HepG2 (cell line): ENCODE data around the gene ZNF771. TPM values are rescaled to one million over a fixed set of nuclear protein-coding genes. Genes with fewer than 3 reads are reported as not detected.
A peak's percentile ranks its signal among the peaks of the same experiment; 100 is the strongest.

ENCODE experiments used
- FOXM1 ChIP-seq: sonication (generic); formaldehyde crosslinking; IDR thresholded peaks from 2 replicates; pipeline ENCODE4 v1.5.0; 2020; ENCODE audit warnings: missing genetic modification reagents
- HIVEP1 ChIP-seq: sonication (generic); formaldehyde crosslinking; IDR thresholded peaks from 2 replicates; pipeline ENCODE4 v1.4.0; 2020; ENCODE audit warnings: mild to moderate bottlenecking, missing genetic modification reagents
- POLR2AphosphoS5 ChIP-seq: IDR thresholded peaks from 2 replicates; pipeline ENCODE4 v1.6.1; 2012; ENCODE audit warnings: low read depth, low read length
- RBFOX2 ChIP-seq: fragments of 200-400 bp; formaldehyde crosslinking; IDR thresholded peaks from 2 replicates; pipeline ENCODE4 v1.6.1; 2017; ENCODE audit warnings: low read depth, mild to moderate bottlenecking, low read length
- SP4 ChIP-seq: sonication (generic); formaldehyde crosslinking; IDR thresholded peaks from 2 replicates; pipeline ENCODE4 v1.8.1; 2023; ENCODE audit warnings: mild to moderate bottlenecking, missing genetic modification reagents
- SRSF4 ChIP-seq: fragments of 200-400 bp; formaldehyde crosslinking; IDR thresholded peaks from one replicate; pipeline ENCODE4 v1.6.1; 2018; ENCODE audit warnings: mild to moderate bottlenecking, low read depth, low read length, moderate library complexity; ENCODE audit not compliant: poor library complexity, severe bottlenecking
- SRSF9 ChIP-seq: fragments of 200-400 bp; formaldehyde crosslinking; IDR thresholded peaks from 2 replicates; pipeline ENCODE4 v1.6.1; 2018; ENCODE audit warnings: borderline replicate concordance, mild to moderate bottlenecking, low read depth, low read length; ENCODE audit not compliant: insufficient read depth, poor library complexity, severe bottlenecking
- TCF7L2 ChIP-seq: IDR thresholded peaks from 2 replicates; pipeline ENCODE4 v1.6.1; 2011; ENCODE audit warnings: mild to moderate bottlenecking, low read depth, low read length, moderate library complexity
- XRCC5 ChIP-seq: fragments of 200-400 bp; formaldehyde crosslinking; optimal IDR thresholded peaks from 2 replicates; pipeline ENCODE3; 2017; ENCODE audit warnings: mild to moderate bottlenecking, low read length
- ZFP62 ChIP-seq: sonication (generic); formaldehyde crosslinking; IDR thresholded peaks from 2 replicates; pipeline ENCODE4 v1.4.0; 2020; ENCODE audit warnings: missing genetic modification reagents
- ZIK1 ChIP-seq: sonication (generic); formaldehyde crosslinking; IDR thresholded peaks from 2 replicates; pipeline ENCODE4 v1.5.0; 2020; ENCODE audit warnings: mild to moderate bottlenecking, low read depth, missing genetic modification reagents, borderline replicate concordance
- ZNF446 ChIP-seq: sonication (generic); formaldehyde crosslinking; IDR thresholded peaks from 2 replicates; pipeline ENCODE4 v1.5.0; 2020; ENCODE audit warnings: mild to moderate bottlenecking, missing genetic modification reagents
- ZNF616 ChIP-seq: sonication (generic); formaldehyde crosslinking; IDR thresholded peaks from 2 replicates; pipeline ENCODE4 v1.5.0; 2020; ENCODE audit warnings: low read depth, mild to moderate bottlenecking, missing genetic modification reagents
- ZNF644 ChIP-seq: IDR thresholded peaks from 2 replicates; pipeline ENCODE4 v1.6.1; 2016; ENCODE audit warnings: low read depth
- ZNF713 ChIP-seq: sonication (generic); formaldehyde crosslinking; IDR thresholded peaks from 2 replicates; pipeline ENCODE4 v1.4.0; 2020; ENCODE audit warnings: mild to moderate bottlenecking, missing genetic modification reagents
- polyA plus RNA-seq, 8 experiments: library from polyadenylated mRNA; depleted of rRNA in 3 of 8; stranded (reverse) in 7 of 8; unstranded in 1 of 8; fragments of >200 nt; fragmentation: Illumina TruSeq in 4 of 8; extraction: Trizol in 4 of 8; gene quantifications; 2 replicates each; pipeline versions ENCODE4 v1.2.1 to v1.2.3, GENCODE V29; 2011 to 2016; ENCODE audit warnings: low read depth in 4 of 8, missing spikeins in 1 of 8, mixed read lengths in 1 of 8; ENCODE audit not compliant: insufficient read depth in 1 of 8
- total RNA-seq, 5 experiments: library from RNA; depleted of rRNA; stranded (reverse); fragments of >200 nt; fragmentation: Illumina TruSeq; extraction: Trizol; gene quantifications; 2 replicates each; pipeline ENCODE4 v1.2.3, GENCODE V29; 2016; ENCODE audit warnings: low read depth in 1 of 5
- TF ChIP-seq, protein P1 (sequence below): sonication (generic); formaldehyde crosslinking; IDR thresholded peaks from 2 replicates; pipeline ENCODE4 v1.4.0; 2020; ENCODE audit warnings: mild to moderate bottlenecking, missing genetic modification reagents
- TF ChIP-seq, protein P2 (sequence below): sonication (generic); formaldehyde crosslinking; IDR thresholded peaks from 2 replicates; pipeline ENCODE4 v1.5.0; 2020; ENCODE audit warnings: mild to moderate bottlenecking, low read depth, missing genetic modification reagents, borderline replicate concordance
- TF ChIP-seq, protein P3 (sequence below): sonication (generic); formaldehyde crosslinking; conservative IDR thresholded peaks from 2 replicates; pipeline ENCODE4 v1.4.0; 2020; ENCODE audit warnings: missing genetic modification reagents
- TF ChIP-seq, protein P4 (sequence below): IDR thresholded peaks from 2 replicates; pipeline ENCODE4 v1.6.1; 2016; ENCODE audit warnings: control low read depth
- TF ChIP-seq, protein P5 (sequence below): sonication (generic); formaldehyde crosslinking; IDR thresholded peaks from 2 replicates; pipeline ENCODE4 v1.8.0; 2022; ENCODE audit warnings: missing genetic modification reagents, low read depth, mild to moderate bottlenecking, borderline replicate concordance
- TF ChIP-seq, protein P6 (sequence below): sonication (generic); formaldehyde crosslinking; IDR thresholded peaks from 2 replicates; pipeline ENCODE4 v1.5.0; 2020; ENCODE audit warnings: mild to moderate bottlenecking, missing genetic modification reagents
- TF ChIP-seq, protein P7 (sequence below): IDR thresholded peaks from 2 replicates; pipeline ENCODE4 v1.6.1; 2016; ENCODE audit warnings: missing compliant biosample characterization, missing genetic modification reagents, borderline replicate concordance

ZNF771 gene
- total and polyA plus RNA-seq, 2 of the 13 experiments (the other 11 are each of a cell fraction or from before 2014, with no cell fraction given): 5.0 to 11.8 TPM

DNA sequence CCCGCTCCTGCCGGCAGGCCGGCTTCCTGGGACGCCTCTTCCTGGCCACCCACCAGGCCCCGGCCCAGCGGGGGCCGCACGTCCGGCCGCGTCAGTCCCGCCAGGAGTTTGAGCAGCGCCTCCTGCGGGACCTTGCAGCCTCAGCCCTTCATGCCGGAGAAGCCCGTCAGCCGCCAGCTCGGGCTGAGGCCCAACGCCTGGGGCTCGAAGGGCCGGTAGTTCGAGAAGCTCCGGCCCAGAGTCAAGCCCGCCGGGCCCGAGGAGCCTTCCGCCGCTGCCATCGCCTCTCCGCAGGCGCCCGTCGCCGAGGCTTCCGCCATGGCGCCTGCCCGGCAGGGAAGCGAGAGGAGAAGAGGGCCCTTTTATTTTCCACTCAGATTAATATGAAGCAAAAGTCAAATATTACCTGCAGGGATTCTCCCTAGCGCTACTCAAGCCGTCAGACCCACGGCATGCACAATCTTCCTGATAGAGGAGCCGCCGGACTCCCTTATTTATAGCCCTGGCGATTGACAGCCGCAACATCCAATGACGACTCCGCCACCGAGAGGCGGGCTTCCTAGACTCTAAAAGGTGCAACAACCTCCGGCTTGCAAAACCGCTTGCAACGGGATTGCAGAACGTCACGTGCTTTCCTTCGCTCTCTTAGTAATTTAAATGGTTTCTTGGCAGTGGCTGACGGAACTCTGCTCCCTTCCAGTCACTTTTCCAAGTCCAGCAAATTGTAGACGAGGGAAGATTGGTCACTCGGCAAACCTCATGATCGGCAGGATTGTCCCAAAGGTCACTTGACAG lies 38.2 kb downstream of the ZNF771 start, which contains the start of gene SEPHS2 (continued):
- TF ChIP-seq ZNF446 (CRISPR knock-in tag) (peak; percentile 52; the same call in 1 of the 2 replicates), ZNF644 (CRISPR knock-in tag) (peak; percentile 22; the same call in 1 of the 2 replicates), HIVEP1 (CRISPR knock-in tag) (peak; percentile 77), ZNF713 (CRISPR knock-in tag) (0 out of 2 replicates have a peak, but pooled peaks have one; percentile 26), XRCC5 (peak; percentile 62), RBFOX2 (peak; percentile 99), ZIK1 (peak; percentile 56; the same call in 1 of the 2 replicates), POLR2AphosphoS5 (peak; percentile 100), ZFP62 (CRISPR knock-in tag) (no peak), TCF7L2 (no peak), SRSF9 (no peak), FOXM1 (CRISPR knock-in tag) (no peak), SRSF4 (no peak), ZNF616 (CRISPR knock-in tag) (no peak), SP4 (CRISPR knock-in tag) (peak; percentile 56)
- TF ChIP-seq, protein P1, sequence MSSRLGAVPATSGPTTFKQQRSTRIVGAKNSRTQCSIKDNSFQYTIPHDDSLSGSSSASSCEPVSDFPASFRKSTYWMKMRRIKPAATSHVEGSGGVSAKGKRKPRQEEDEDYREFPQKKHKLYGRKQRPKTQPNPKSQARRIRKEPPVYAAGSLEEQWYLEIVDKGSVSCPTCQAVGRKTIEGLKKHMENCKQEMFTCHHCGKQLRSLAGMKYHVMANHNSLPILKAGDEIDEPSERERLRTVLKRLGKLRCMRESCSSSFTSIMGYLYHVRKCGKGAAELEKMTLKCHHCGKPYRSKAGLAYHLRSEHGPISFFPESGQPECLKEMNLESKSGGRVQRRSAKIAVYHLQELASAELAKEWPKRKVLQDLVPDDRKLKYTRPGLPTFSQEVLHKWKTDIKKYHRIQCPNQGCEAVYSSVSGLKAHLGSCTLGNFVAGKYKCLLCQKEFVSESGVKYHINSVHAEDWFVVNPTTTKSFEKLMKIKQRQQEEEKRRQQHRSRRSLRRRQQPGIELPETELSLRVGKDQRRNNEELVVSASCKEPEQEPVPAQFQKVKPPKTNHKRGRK (CRISPR knock-in tag): no peak
- TF ChIP-seq, protein P2, sequence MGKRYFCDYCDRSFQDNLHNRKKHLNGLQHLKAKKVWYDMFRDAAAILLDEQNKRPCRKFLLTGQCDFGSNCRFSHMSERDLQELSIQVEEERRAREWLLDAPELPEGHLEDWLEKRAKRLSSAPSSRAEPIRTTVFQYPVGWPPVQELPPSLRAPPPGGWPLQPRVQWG (CRISPR knock-in tag): no peak
- TF ChIP-seq, protein P3, sequence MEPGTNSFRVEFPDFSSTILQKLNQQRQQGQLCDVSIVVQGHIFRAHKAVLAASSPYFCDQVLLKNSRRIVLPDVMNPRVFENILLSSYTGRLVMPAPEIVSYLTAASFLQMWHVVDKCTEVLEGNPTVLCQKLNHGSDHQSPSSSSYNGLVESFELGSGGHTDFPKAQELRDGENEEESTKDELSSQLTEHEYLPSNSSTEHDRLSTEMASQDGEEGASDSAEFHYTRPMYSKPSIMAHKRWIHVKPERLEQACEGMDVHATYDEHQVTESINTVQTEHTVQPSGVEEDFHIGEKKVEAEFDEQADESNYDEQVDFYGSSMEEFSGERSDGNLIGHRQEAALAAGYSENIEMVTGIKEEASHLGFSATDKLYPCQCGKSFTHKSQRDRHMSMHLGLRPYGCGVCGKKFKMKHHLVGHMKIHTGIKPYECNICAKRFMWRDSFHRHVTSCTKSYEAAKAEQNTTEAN (CRISPR knock-in tag): no peak; the same call in 1 of the 2 replicates
- TF ChIP-seq, protein P4, sequence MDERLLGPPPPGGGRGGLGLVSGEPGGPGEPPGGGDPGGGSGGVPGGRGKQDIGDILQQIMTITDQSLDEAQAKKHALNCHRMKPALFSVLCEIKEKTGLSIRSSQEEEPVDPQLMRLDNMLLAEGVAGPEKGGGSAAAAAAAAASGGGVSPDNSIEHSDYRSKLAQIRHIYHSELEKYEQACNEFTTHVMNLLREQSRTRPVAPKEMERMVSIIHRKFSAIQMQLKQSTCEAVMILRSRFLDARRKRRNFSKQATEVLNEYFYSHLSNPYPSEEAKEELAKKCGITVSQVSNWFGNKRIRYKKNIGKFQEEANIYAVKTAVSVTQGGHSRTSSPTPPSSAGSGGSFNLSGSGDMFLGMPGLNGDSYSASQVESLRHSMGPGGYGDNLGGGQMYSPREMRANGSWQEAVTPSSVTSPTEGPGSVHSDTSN (CRISPR knock-in tag): peak; percentile 97
- TF ChIP-seq, protein P5, sequence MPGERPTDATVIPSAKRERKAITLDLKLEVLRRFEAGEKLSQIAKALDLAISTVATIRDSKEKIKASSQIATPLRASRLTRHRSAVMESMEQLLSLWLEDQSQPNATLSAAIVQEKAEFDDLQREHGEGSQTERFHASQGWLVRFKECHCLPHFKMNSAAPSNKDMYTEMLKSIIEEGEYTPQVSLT: no peak
- TF ChIP-seq, protein P6, sequence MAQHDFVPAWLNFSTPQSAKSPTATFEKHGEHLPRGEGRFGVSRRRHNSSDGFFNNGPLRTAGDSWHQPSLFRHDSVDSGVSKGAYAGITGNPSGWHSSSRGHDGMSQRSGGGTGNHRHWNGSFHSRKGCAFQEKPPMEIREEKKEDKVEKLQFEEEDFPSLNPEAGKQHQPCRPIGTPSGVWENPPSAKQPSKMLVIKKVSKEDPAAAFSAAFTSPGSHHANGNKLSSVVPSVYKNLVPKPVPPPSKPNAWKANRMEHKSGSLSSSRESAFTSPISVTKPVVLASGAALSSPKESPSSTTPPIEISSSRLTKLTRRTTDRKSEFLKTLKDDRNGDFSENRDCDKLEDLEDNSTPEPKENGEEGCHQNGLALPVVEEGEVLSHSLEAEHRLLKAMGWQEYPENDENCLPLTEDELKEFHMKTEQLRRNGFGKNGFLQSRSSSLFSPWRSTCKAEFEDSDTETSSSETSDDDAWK (CRISPR knock-in tag): no peak
- TF ChIP-seq, protein P7, sequence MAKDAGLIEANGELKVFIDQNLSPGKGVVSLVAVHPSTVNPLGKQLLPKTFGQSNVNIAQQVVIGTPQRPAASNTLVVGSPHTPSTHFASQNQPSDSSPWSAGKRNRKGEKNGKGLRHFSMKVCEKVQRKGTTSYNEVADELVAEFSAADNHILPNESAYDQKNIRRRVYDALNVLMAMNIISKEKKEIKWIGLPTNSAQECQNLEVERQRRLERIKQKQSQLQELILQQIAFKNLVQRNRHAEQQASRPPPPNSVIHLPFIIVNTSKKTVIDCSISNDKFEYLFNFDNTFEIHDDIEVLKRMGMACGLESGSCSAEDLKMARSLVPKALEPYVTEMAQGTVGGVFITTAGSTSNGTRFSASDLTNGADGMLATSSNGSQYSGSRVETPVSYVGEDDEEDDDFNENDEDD (CRISPR knock-in tag): peak; percentile 84; the same call in 1 of the 2 replicates
